GM21423 (cell line): ENCODE results near the gene OSBPL1A.

Experiments
- ATAC-seq: cut with Tn5 transposase; IDR thresholded peaks from one replicate; pipeline ENCODE4 v1.9.1; 2021; ENCODE audit warnings: mild to moderate bottlenecking, moderate library complexity; ENCODE audit not compliant: unreplicated experiment

The OSBPL1A gene

GRCh38 chr18:24397694-24398368, at the start of gene OSBPL1A:
Gene OSBPL1A (minus strand): TSS chr18:24397824. CDS start chr18:24377533, 20,291 bp downstream.
- peak; percentile 61 for ATAC-seq

DNA sequence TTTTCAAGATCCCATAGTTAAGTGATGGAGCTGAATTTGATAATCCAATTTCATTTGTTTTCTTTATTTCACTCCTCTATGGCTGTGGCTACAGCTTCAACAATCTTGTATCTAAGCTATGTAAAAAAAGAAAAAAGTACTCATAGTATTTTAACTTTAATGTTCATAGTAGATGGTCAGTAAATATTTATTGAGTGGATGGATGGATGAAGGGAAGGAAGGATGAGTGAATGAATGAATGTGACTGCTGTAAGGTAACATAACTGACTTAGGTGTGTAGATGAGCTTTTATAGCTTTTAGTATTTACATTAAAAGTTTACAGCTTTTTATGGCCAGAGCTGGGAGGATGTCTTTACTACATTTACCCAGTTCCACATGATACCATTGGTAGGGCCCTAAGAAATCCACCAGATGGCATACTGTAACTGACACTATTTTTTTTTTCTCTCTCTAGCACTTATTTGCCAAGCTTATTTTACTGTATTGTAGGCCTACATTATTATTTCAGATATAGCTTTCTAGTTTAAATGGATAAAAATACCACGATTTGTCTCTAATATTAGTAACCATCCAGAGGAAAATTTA, 49.4 kb upstream of the OSBPL1A start:
- peak; percentile 4 for ATAC-seq

DNA sequence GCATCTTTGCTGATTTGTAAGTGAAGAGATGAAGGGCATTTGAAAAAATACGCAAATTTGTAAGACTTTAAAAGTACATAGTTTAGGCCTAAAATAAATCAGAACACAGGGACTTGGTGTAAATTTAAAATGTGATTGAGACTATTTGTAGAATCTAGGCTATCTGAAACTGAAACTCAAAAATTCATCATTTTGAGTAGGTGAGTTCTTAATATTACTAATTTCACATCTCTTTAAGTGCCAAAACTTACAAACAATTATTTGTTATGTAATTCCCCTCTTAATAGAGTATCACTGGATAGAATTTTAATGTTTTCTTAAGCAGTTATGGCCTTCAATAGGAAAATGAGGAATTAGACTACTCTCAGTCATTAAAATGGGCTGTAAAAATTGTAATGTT, 48.8 kb upstream of the OSBPL1A start:
- ATAC-seq = peak; percentile 47

GRCh38 chr18:24443870-24444269, 46.2 kb upstream of the OSBPL1A start:
- ATAC-seq = peak; percentile 81

- ATAC-seq = no peak
These were observed 39.3 kb upstream of the OSBPL1A start for GRCh38 chr18:24436939-24437338.

DNA sequence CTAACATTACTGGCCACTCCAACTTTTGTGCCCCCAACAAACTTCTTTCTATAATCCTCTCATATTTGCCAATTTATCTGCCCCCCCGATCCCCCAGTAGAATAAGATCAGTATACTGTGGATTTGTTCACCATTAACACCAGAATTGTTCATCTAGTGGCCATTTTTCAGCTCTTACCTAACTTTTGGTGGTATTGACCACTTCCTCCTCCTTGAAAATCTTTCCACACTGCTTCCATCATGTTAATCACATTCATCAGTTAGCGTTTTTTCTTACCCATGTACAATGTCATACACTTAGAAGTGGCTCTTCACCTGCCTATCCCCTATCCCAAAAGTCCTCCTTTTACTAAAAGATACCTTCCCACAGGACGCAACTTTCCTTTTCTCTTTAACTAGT, 35.0 kb upstream of the OSBPL1A start:
- ATAC-seq = no peak

- ATAC-seq = no peak
These were observed 31.6 kb upstream of the OSBPL1A start for GRCh38 chr18:24429188-24429587.

GRCh38 chr18:24428709-24429108, 31.1 kb upstream of the OSBPL1A start:
- no peak for ATAC-seq

GRCh38 chr18:24427484-24427883, 29.9 kb upstream of the OSBPL1A start:
- no peak for ATAC-seq

GRCh38 chr18:24426398-24427294, 29.0 kb upstream of the OSBPL1A start, which contains the start of gene IMPACT:
Gene IMPACT (plus strand): TSS chr18:24426670. CDS start chr18:24426757, 87 bp downstream.
- peak; percentile 91 for ATAC-seq

GRCh38 chr18:24426073-24426397, 28.4 kb upstream of the OSBPL1A start:
- ATAC-seq = no peak

DNA sequence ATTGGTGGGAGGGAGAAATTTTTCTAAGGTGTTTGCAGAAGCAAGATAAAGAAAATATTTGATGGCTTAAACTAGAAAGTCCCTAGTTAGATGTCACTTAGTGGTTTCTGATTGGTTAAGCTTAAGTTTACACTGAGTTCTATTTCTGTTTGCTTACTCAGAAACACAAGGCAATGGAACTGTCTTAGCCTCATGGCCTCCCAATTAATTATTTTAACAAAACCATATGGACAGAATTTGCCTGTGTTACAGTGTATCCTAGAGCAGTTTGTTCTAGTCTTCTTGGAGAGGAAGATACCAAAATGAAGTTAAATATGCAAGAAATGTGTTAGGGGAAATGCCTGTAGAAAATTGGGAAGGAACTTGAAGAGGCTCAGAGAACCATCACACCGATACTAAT, 24.2 kb upstream of the OSBPL1A start:
- ATAC-seq = no peak

- ATAC-seq = no peak
These were observed 22.9 kb upstream of the OSBPL1A start for GRCh38 chr18:24420551-24420950.

- ATAC-seq = no peak
These were observed 19.9 kb upstream of the OSBPL1A start for GRCh38 chr18:24417480-24417879.

- ATAC-seq = no peak
These were observed 16.9 kb upstream of the OSBPL1A start for GRCh38 chr18:24414349-24415003.

DNA sequence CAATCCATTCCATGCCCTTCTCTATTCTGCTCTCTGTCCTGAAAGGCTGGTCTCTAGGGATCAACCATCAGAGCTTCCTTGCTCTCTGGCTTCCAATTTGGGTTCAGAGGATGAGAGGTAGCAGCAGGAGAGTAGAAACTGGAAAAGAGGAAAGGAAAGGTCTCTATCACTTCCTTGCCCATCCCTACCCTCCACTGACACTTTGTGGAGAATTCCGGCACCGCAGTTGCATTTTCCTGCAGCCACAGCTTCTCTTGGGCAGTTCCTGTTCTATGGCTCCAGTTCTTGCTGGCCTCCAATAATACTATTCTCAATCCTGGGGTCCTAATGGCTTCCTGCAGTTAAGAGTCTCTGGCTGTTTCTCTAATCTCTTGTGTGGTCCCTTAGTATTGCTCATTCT, 15.5 kb upstream of the OSBPL1A start:
- no peak for ATAC-seq

GRCh38 chr18:24408496-24408895, 10.9 kb upstream of the OSBPL1A start:
- no peak for ATAC-seq

- no peak for ATAC-seq
These were observed 7.0 kb upstream of the OSBPL1A start for GRCh38 chr18:24404591-24404990.

GRCh38 chr18:24403076-24403475, 5.5 kb upstream of the OSBPL1A start:
- ATAC-seq = no peak

- no peak for ATAC-seq
These were observed 4.7 kb upstream of the OSBPL1A start for GRCh38 chr18:24402209-24402785.

- no peak for ATAC-seq
These were observed 3.0 kb upstream of the OSBPL1A start for GRCh38 chr18:24400587-24400986.
